ENCODE results near the gene VDAC1. TPM values are rescaled to one million over a fixed set of nuclear protein-coding genes. Genes with fewer than 3 reads are reported as not detected.

VDAC1 gene
- total and polyA plus RNA-seq, 2 of the 8 experiments (the other 6 are each of a cell fraction or from before 2014, with no cell fraction given): 111 to 301 TPM

- Histone ChIP-seq H2BK15ac (ENCODE audit: low read length) (no peak overlapping the region), H3K27me3 (replicated peaks in 1 of 4; ENCODE audit: control insufficient read depth in 3 of 4, extremely low read depth in 1 of 4, insufficient read depth in 3 of 4, low read length in 3 of 4) (no peaks in the 10 kb centered on the region), H3K79me1 (ENCODE audit: low read depth, low read length) (no peaks in the 10 kb centered on the region), H3K18ac (ENCODE audit: extremely low read depth, low read length) (no peak overlapping the region), H2BK20ac (ENCODE audit: low read length) (no peak overlapping the region), H3K4me1 (replicated peaks in 1 of 4; ENCODE audit: control insufficient read depth in 3 of 4, insufficient read depth in 4 of 4, low read length in 3 of 4) (no peaks in the 10 kb centered on the region), H2BK12ac (ENCODE audit: low read depth, low read length) (no peak overlapping the region), H3K4ac (replicated peaks; ENCODE audit: insufficient read length, low read depth, low read length) (no peak overlapping the region), H4K8ac (ENCODE audit: extremely low read depth, insufficient read depth, low read length) (no peak overlapping the region), H2AK5ac (ENCODE audit: low read depth, low read length) (no peak overlapping the region), H3K27ac (ENCODE audit: low read depth, low read length) (no peak overlapping the region), H3K14ac (ENCODE audit: insufficient read length) (no peak overlapping the region), H4K20me1 (replicated peaks in 1 of 2; ENCODE audit: control insufficient read depth in 1 of 2, insufficient read depth in 2 of 2, low read length in 2 of 2) (no peaks in the 10 kb centered on the region), H3K9ac (replicated peaks in 1 of 4; ENCODE audit: extremely low read depth in 1 of 4, low read depth in 3 of 4, low read length in 3 of 4) (no peak overlapping the region), H3K4me2 (ENCODE audit: insufficient read depth in 1 of 2, low read depth in 2 of 2, low read length in 2 of 2) (no peak overlapping the region), H3K56ac (replicated peaks; ENCODE audit: insufficient read length, low read depth, low read length) (no peak overlapping the region), H4K5ac (ENCODE audit: insufficient read length, low read depth, low read length) (no peak overlapping the region), H4K91ac (replicated peaks; ENCODE audit: insufficient read length, low read length) (no peak overlapping the region), H3K23ac (ENCODE audit: insufficient read length) (no peak overlapping the region), H3K23me2 (ENCODE audit: low read depth, low read length) (no peaks in the 10 kb centered on the region), H3K79me2 (ENCODE audit: control insufficient read depth in 1 of 2, insufficient read depth in 2 of 2, low read length in 2 of 2) (no peaks in the 10 kb centered on the region), H2AFZ (ENCODE audit: low read length) (no peak overlapping the region; the same call in 1 of the 2 replicates), H2BK120ac (replicated peaks; ENCODE audit: low read depth, low read length) (no peak overlapping the region), H2BK5ac (ENCODE audit: low read depth, low read length) (no peak overlapping the region), H3K4me3 (ENCODE audit: extremely low read depth in 1 of 4, insufficient read depth in 2 of 4, low read depth in 3 of 4, low read length in 4 of 4) (no peak overlapping the region), H3K9me3 (ENCODE audit: insufficient read depth in 2 of 2, low read depth in 1 of 2, low read length in 1 of 2) (no peaks in the 10 kb centered on the region), H3K36me3 (ENCODE audit: control insufficient read depth in 2 of 4, insufficient read depth in 4 of 4, low read length in 3 of 4) (no peaks in the 10 kb centered on the region)
- POLR2A ChIA-PET (ENCODE audit: partially characterized antibody): no interaction called here
- CTCF ChIA-PET (ENCODE audit: partially characterized antibody): interaction anchor here (1.1 to 3.7 kb wide), 4 partner anchors 72 to 520 kb away, joined by 3 to 18 read pairs (median 8); no protein-coding TSS in a partner anchor
- FAIRE-seq (no peak), DNase-seq (ENCODE audit: low read depth in 1 of 2, low spot score in 2 of 2) (peak in 1 of 2 experiments; percentile 26)
- 92% methylated on average over 6 of the region's 8 CpGs; no CpG with 5 or more reads in 1 of the 2 experiments for WGBS, 2 experiments (ENCODE audit: extremely low coverage in 1 of 2, insufficient coverage in 1 of 2, insufficient read length in 1 of 2, insufficient replicate concordance in 2 of 2, low coverage in 1 of 2, low lambda C conversion rate in 2 of 2, missing lambda C conversion rate in 1 of 2)
- no peak for TF ChIP-seq CREB1 (IDR thresholded peaks at IDR 0.05)
- TF ChIP-seq KDM1A (IDR thresholded peaks at IDR 0.05; ENCODE audit: borderline replicate concordance, low read length): no peak
- TF ChIP-seq JUND (IDR thresholded peaks at IDR 0.05; ENCODE audit: low read length): no peak
- TF ChIP-seq POU5F1 (IDR thresholded peaks at IDR 0.05; ENCODE audit: low read depth, low read length): no peak
- no peak for TF ChIP-seq KDM4A (IDR thresholded peaks at IDR 0.05; ENCODE audit: low read depth, low read length, severe bottlenecking)
- TF ChIP-seq, protein P1, sequence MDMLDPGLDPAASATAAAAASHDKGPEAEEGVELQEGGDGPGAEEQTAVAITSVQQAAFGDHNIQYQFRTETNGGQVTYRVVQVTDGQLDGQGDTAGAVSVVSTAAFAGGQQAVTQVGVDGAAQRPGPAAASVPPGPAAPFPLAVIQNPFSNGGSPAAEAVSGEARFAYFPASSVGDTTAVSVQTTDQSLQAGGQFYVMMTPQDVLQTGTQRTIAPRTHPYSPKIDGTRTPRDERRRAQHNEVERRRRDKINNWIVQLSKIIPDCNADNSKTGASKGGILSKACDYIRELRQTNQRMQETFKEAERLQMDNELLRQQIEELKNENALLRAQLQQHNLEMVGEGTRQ (IDR thresholded peaks at IDR 0.05; ENCODE audit: low read length): no peak
These were observed 63.1 kb downstream of the VDAC1 start for GRCh38 chr5:133941456-133942196.

Measured in H1 (cell line).